GM12878 (cell line): ENCODE results near the gene RREB1. TPM values are rescaled to one million over a fixed set of nuclear protein-coding genes. Genes with fewer than 3 reads are reported as not detected.

Source experiments
- ATAC-seq: fragments of 200-7000 bp; cut with Tn5 transposase; 3 replicates; pipeline ENCODE4 v1.9.1; 2020; ENCODE audit warnings: mild to moderate bottlenecking, moderate library complexity
- BruUV-seq: library from RNA; stranded (reverse); fragments of 400-500 nt; replicated peaks from 2 replicates; lab custom pipeline; 2021; lab: Mats Ljungman, UMichigan
- CTCF ChIA-PET: fragments of 300-600 bp; sonication (Branson Sonifier 250); formaldehyde crosslinking; extraction: SDS; loops from one replicate; lab custom pipeline; 2021; ENCODE audit warnings: inconsistent platforms; lab: Yijun Ruan, JAX
- POLR2A ChIA-PET: fragments of 350-600 bp; formaldehyde crosslinking; extraction: SDS; loops from one replicate; lab custom pipeline; 2021; ENCODE audit warnings: inconsistent platforms; lab: Charles Lee
- RAD21 ChIA-PET: fragments of 300-600 bp; sonication (Branson Sonifier 250); formaldehyde crosslinking; loops from one replicate; lab custom pipeline; 2023; ENCODE audit warnings: antibody characterized with exemption; ENCODE audit not compliant: unreplicated experiment; lab: Charles Lee
- SMC1A ChIA-PET: fragments of 300-600 bp; sonication (Branson Sonifier 250); formaldehyde crosslinking; loops from one replicate; lab custom pipeline; 2023; ENCODE audit not compliant: unreplicated experiment, uncharacterized antibody; lab: Charles Lee
- DNase-seq: peaks from one replicate; pipeline ENCODE4 v3.0.0-alpha.2; 2011; ENCODE audit warnings: low read depth, low spot score
- FAIRE-seq: peaks from 3 replicates; lab custom pipeline; 2011; peaks lifted over from hg19 to GRCh38; lab: Jason Lieb, UNC
- H2AFZ ChIP-seq: 2 replicates; pipeline ENCODE4 v1.6.0; 2011; ENCODE audit warnings: low read depth, low read length, control low read depth; ENCODE audit not compliant: control insufficient read depth
- H3K27ac ChIP-seq: 2 replicates; pipeline ENCODE4 v1.5.1; 2011; ENCODE audit warnings: control low read depth; ENCODE audit not compliant: control insufficient read depth, insufficient read depth
- H3K27me3 ChIP-seq, 2 experiments: replicated peaks in 1 of 2; 2 replicates each; pipeline versions ENCODE4 v1.6.0 to v1.6.1; 2011; ENCODE audit warnings: low read length in 1 of 2; ENCODE audit not compliant: control insufficient read depth in 2 of 2, insufficient read depth in 2 of 2
- H3K36me3 ChIP-seq, 2 experiments: 2 replicates each; pipeline ENCODE4 v1.5.1; 2011; ENCODE audit warnings: low read length in 1 of 2; ENCODE audit not compliant: control insufficient read depth in 2 of 2, insufficient read depth in 2 of 2
- H3K4me1 ChIP-seq: 2 replicates; pipeline ENCODE4 v1.6.1; 2011; ENCODE audit warnings: mild to moderate bottlenecking, low read length, moderate library complexity, mixed read lengths; ENCODE audit not compliant: control insufficient read depth, insufficient read depth
- H3K4me2 ChIP-seq: 2 replicates; pipeline ENCODE4 v1.6.0; 2011; ENCODE audit warnings: control low read depth; ENCODE audit not compliant: control insufficient read depth, insufficient read depth
- H3K4me3 ChIP-seq: fragments of 200-600 bp; sonication (generic); 2 replicates; pipeline ENCODE4 v1.5.1; 2016
- H3K79me2 ChIP-seq: 2 replicates; pipeline ENCODE4 v1.6.0; 2011; ENCODE audit warnings: low read length; ENCODE audit not compliant: control insufficient read depth, insufficient read depth
- H3K9ac ChIP-seq: 2 replicates; pipeline ENCODE4 v1.8.0; 2011; ENCODE audit warnings: low read length, control low read depth, mixed read lengths; ENCODE audit not compliant: control insufficient read depth, insufficient read depth
- H3K9me3 ChIP-seq: replicated peaks from 3 replicates; pipeline ENCODE4 v1.5.1; 2011; ENCODE audit warnings: mild to moderate bottlenecking, low read length; ENCODE audit not compliant: control insufficient read depth, insufficient read depth
- H4K20me1 ChIP-seq: 2 replicates; pipeline ENCODE4 v1.6.0; 2011; ENCODE audit not compliant: control insufficient read depth, insufficient read depth
- ASH2L ChIP-seq: fragments of 300-600, 200-600 bp; sonication (generic); IDR thresholded peaks from 2 replicates; pipeline ENCODE4 v1.6.1; 2017; ENCODE audit warnings: low read depth, mild to moderate bottlenecking, borderline replicate concordance
- BCL11A ChIP-seq: IDR thresholded peaks from 2 replicates; pipeline ENCODE4 v1.6.1; 2011; ENCODE audit warnings: low read depth, low read length
- FOS ChIP-seq: IDR thresholded peaks from 3 replicates; pipeline ENCODE4 v1.6.1; 2011; ENCODE audit warnings: borderline replicate concordance; ENCODE audit not compliant: insufficient read length; ENCODE audit errors: extremely low read depth
- GATAD2B ChIP-seq: fragments of 450-650 bp; conservative IDR thresholded peaks from 2 replicates; pipeline ENCODE4 v1.6.1; 2017; ENCODE audit warnings: low read depth, mild to moderate bottlenecking, moderate library complexity
- HDAC6 ChIP-seq: fragments of 200-600 bp; sonication (generic); IDR thresholded peaks from one replicate; pipeline ENCODE4 v1.8.0; 2017; ENCODE audit warnings: antibody characterized with exemption; ENCODE audit not compliant: unreplicated experiment
- IKZF2 ChIP-seq, 2 experiments: fragments of 450-650 bp; IDR thresholded peaks; 2 replicates each; pipeline ENCODE4 v1.6.1; 2017; ENCODE audit warnings: mild to moderate bottlenecking in 2 of 2, moderate library complexity in 2 of 2
- IRF3 ChIP-seq: fragments of 450-650 bp; IDR thresholded peaks from 2 replicates; pipeline ENCODE4 v1.6.1; 2014; ENCODE audit warnings: mild to moderate bottlenecking
- MEF2B ChIP-seq: fragments of 450-650 bp; IDR thresholded peaks from 2 replicates; pipeline ENCODE4 v1.6.1; 2018; ENCODE audit warnings: mild to moderate bottlenecking, moderate library complexity; ENCODE audit not compliant: partially characterized antibody, poor library complexity, severe bottlenecking
- MYC ChIP-seq: IDR thresholded peaks from 2 replicates; pipeline ENCODE4 v1.6.1; 2011; ENCODE audit warnings: mild to moderate bottlenecking, low read length, moderate library complexity, inconsistent platforms; ENCODE audit not compliant: insufficient read depth, insufficient replicate concordance, insufficient read length, severe bottlenecking
- PBX3 ChIP-seq: IDR thresholded peaks from 2 replicates; pipeline ENCODE4 v1.6.1; 2011; ENCODE audit warnings: mild to moderate bottlenecking, low read depth, low read length, moderate library complexity; ENCODE audit not compliant: insufficient replicate concordance
- SREBF1 ChIP-seq: IDR thresholded peaks from 2 replicates; pipeline ENCODE4 v1.6.1; 2012; ENCODE audit warnings: mild to moderate bottlenecking, low read length
- ZBTB40 ChIP-seq: fragments of 450-650 bp; IDR thresholded peaks from 2 replicates; pipeline ENCODE4 v1.6.1; 2016; ENCODE audit warnings: mild to moderate bottlenecking, moderate library complexity, borderline replicate concordance
- WGBS: methylation state at CpG from one replicate; pipeline ENCODE4 v1.1.6; 2016; ENCODE audit warnings: low lambda C conversion rate; ENCODE audit not compliant: insufficient replicate concordance, insufficient coverage; ENCODE audit errors: missing lambda C conversion rate; 5-methylcytosine and 5-hydroxymethylcytosine counted together
- in situ Hi-C: fragments of 300-500 bp; cut with MboI; formaldehyde crosslinking; loops from 9 replicates; pipeline ENCODE4 v1.14.3; 2018; ENCODE audit warnings: mixed read lengths
- intact Hi-C: fragments of 100-400 bp; cut with micrococcal nuclease; formaldehyde crosslinking; loops from one replicate; pipeline ENCODE4 v1.14.2; 2022; ENCODE audit not compliant: unreplicated experiment
- polyA plus RNA-seq, 11 experiments: library from polyadenylated mRNA; depleted of rRNA in 4 of 11; unstranded in 6 of 11; stranded (reverse) in 5 of 11; fragments of >200 nt; fragmentation: Nextera tagmentation in 4 of 11; fragmentation: Illumina TruSeq in 1 of 11; extraction: Ambion mirVana in 4 of 11; extraction: Trizol in 1 of 11; gene quantifications; 1 replicate in 1 of 11; 2 replicates in 10 of 11; pipeline versions ENCODE4 v1.2.1 to v1.2.3, GENCODE V29; 2011 to 2016; ENCODE audit warnings: inconsistent platforms in 2 of 11, missing spikeins in 2 of 11, low read depth in 1 of 11
- total RNA-seq, 4 experiments: library from RNA; depleted of rRNA in 3 of 4; stranded (reverse); fragments of >200 nt in 3 of 4; fragmentation: Illumina TruSeq in 1 of 4; extraction: Trizol in 1 of 4; gene quantifications; 2 replicates each; pipeline versions ENCODE4 v1.2.1 to v1.2.3, GENCODE V29; 2013 to 2021

Gene RREB1
- total and polyA plus RNA-seq, 10 of the 15 experiments (the other 5 are each of a cell fraction or from before 2014, with no cell fraction given): 1.9 to 30.3 (median 8.6) TPM

- ATAC-seq: no peak
- Histone ChIP-seq H2AFZ (no peak overlapping the region), H3K36me3 (peaks cover 5 to 8% of the 10 kb centered on the region in 2 experiments; a peak in 3 of 4 replicates), H3K79me2 (peaks cover 88% of the 10 kb centered on the region), H3K27ac (peak overlapping the region; percentile 46), H3K9ac (no peak overlapping the region), H3K4me3 (no peak overlapping the region), H3K27me3 (no peaks in the 10 kb centered on the region), H3K4me2 (no peak overlapping the region), H3K9me3 (no peaks in the 10 kb centered on the region), H3K4me1 (peaks cover 21% of the 10 kb centered on the region), H4K20me1 (peaks cover 6% of the 10 kb centered on the region)
- no peak for DNase-seq
- FAIRE-seq: no peak
- ChIA-PET CTCF (interaction anchor here (0.9 to 1.1 kb wide), 3 partner anchors 14 to 83 kb away, joined by 3 read pairs; no protein-coding TSS in a partner anchor), POLR2A (interaction anchor here (0.6 to 1.4 kb wide), 4 partner anchors 14 to 386 kb away, joined by 3 to 4 read pairs (median 4); no protein-coding TSS in a partner anchor), SMC1A (interaction anchor here (0.8 to 2.8 kb wide), 7 partner anchors 12 to 65 kb away, joined by 3 to 9 read pairs (median 4); no protein-coding TSS in a partner anchor), RAD21 (no interaction called here)
- BruUV-seq: no TSS peak
- intact Hi-C loops: no loop called here
- in situ Hi-C loops: no loop called here
- 98% methylated on average over 6 of the region's 6 CpGs for WGBS
- TF ChIP-seq BCL11A: no peak
- TF ChIP-seq ZBTB40: no peak
- TF ChIP-seq PBX3: no peak
- TF ChIP-seq MYC: no peak
- TF ChIP-seq HDAC6: no peak
- TF ChIP-seq FOS: no peak
- TF ChIP-seq SREBF1: no peak
- TF ChIP-seq IKZF2 (IDR thresholded peaks at IDR 0.05): no peak
- no peak for TF ChIP-seq IRF3
- no peak for TF ChIP-seq GATAD2B
- TF ChIP-seq ASH2L: no peak
- no peak for TF ChIP-seq MEF2B
These were observed 62.5 kb downstream of the RREB1 start for GRCh38 chr6:7170117-7170732.
